ENCODE data around the gene ZNF316.

ZNF316 gene

GRCh38 chr7:6636741-6637543 is at the start of gene ZNF316:
Gene ZNF316 (plus strand): TSS chr7:6637318. CDS start chr7:6642410, 5,092 bp downstream.
- DNase-seq: peak; percentile 68
- in situ Hi-C loops (cut with HindIII; ENCODE audit: low pct_ligation_motif_present, low pct_unique_long_range_greater_than_20kb, low sequenced_read_pairs): no loop called here

GRCh38 chr7:6588566-6588965 is 48.6 kb upstream of the ZNF316 start:
- in situ Hi-C loops (cut with HindIII; ENCODE audit: low pct_ligation_motif_present, low pct_unique_long_range_greater_than_20kb, low sequenced_read_pairs): no loop called here

GRCh38 chr7:6589151-6589828 is 47.8 kb upstream of the ZNF316 start:
- in situ Hi-C loops (cut with HindIII; ENCODE audit: low pct_ligation_motif_present, low pct_unique_long_range_greater_than_20kb, low sequenced_read_pairs): no loop called here
- no peak for DNase-seq

More at GRCh38 chr7:6588566-6588965, 48.6 kb upstream of the ZNF316 start:
- DNase-seq: no peak

GRCh38 chr7:6589829-6590644 is 47.1 kb upstream of the ZNF316 start, which contains the start of gene INTS15:
Gene INTS15 (plus strand): TSS chr7:6590021. CDS start chr7:6590284, 263 bp downstream.
- peak; percentile 90 for DNase-seq

GRCh38 chr7:6590645-6591110 is 46.4 kb upstream of the ZNF316 start:
- in situ Hi-C loops (cut with HindIII; ENCODE audit: low pct_ligation_motif_present, low pct_unique_long_range_greater_than_20kb, low sequenced_read_pairs): no loop called here
- DNase-seq: no peak

More at GRCh38 chr7:6589829-6590644, 47.1 kb upstream of the ZNF316 start, which contains the start of gene INTS15:
- in situ Hi-C loops (cut with HindIII; ENCODE audit: low pct_ligation_motif_present, low pct_unique_long_range_greater_than_20kb, low sequenced_read_pairs): no loop called here

GRCh38 chr7:6600093-6600492 is 37.0 kb upstream of the ZNF316 start:
- no peak for DNase-seq
- in situ Hi-C loops (cut with HindIII; ENCODE audit: low pct_ligation_motif_present, low pct_unique_long_range_greater_than_20kb, low sequenced_read_pairs): no loop called here

GRCh38 chr7:6604458-6604857 is 32.7 kb upstream of the ZNF316 start:
- no peak for DNase-seq
- in situ Hi-C loops (cut with HindIII; ENCODE audit: low pct_ligation_motif_present, low pct_unique_long_range_greater_than_20kb, low sequenced_read_pairs): no loop called here

GRCh38 chr7:6606866-6607583 is 30.1 kb upstream of the ZNF316 start:
- in situ Hi-C loops (cut with HindIII; ENCODE audit: low pct_ligation_motif_present, low pct_unique_long_range_greater_than_20kb, low sequenced_read_pairs): no loop called here
- no peak for DNase-seq

- in situ Hi-C loops (cut with HindIII; ENCODE audit: low pct_ligation_motif_present, low pct_unique_long_range_greater_than_20kb, low sequenced_read_pairs): no loop called here
- DNase-seq: no peak
Observed at GRCh38 chr7:6607651-6608051, 29.5 kb upstream of the ZNF316 start.

GRCh38 chr7:6608081-6608480 is 29.0 kb upstream of the ZNF316 start:
- in situ Hi-C loops (cut with HindIII; ENCODE audit: low pct_ligation_motif_present, low pct_unique_long_range_greater_than_20kb, low sequenced_read_pairs): no loop called here
- DNase-seq: no peak

- in situ Hi-C loops (cut with HindIII; ENCODE audit: low pct_ligation_motif_present, low pct_unique_long_range_greater_than_20kb, low sequenced_read_pairs): no loop called here
- no peak for DNase-seq
Observed at GRCh38 chr7:6608794-6609193, 28.3 kb upstream of the ZNF316 start.

- no peak for DNase-seq
Observed at GRCh38 chr7:6612819-6613218, 24.3 kb upstream of the ZNF316 start.

GRCh38 chr7:6613706-6614105 is 23.4 kb upstream of the ZNF316 start:
- DNase-seq: no peak
- in situ Hi-C loops (cut with HindIII; ENCODE audit: low pct_ligation_motif_present, low pct_unique_long_range_greater_than_20kb, low sequenced_read_pairs): no loop called here

More at GRCh38 chr7:6612819-6613218, 24.3 kb upstream of the ZNF316 start:
- in situ Hi-C loops (cut with HindIII; ENCODE audit: low pct_ligation_motif_present, low pct_unique_long_range_greater_than_20kb, low sequenced_read_pairs): no loop called here

GRCh38 chr7:6614953-6615722 is 22.0 kb upstream of the ZNF316 start, which contains the start of gene ZNF853:
Gene ZNF853 (plus strand): TSS chr7:6615610. CDS start chr7:6616175, 565 bp downstream.
- in situ Hi-C loops (cut with HindIII; ENCODE audit: low pct_ligation_motif_present, low pct_unique_long_range_greater_than_20kb, low sequenced_read_pairs): no loop called here
- DNase-seq: no peak

- peak; percentile 43 for DNase-seq
- in situ Hi-C loops (cut with HindIII; ENCODE audit: low pct_ligation_motif_present, low pct_unique_long_range_greater_than_20kb, low sequenced_read_pairs): no loop called here
Observed at GRCh38 chr7:6615723-6616555, 21.2 kb upstream of the ZNF316 start.

- in situ Hi-C loops (cut with HindIII; ENCODE audit: low pct_ligation_motif_present, low pct_unique_long_range_greater_than_20kb, low sequenced_read_pairs): no loop called here
- DNase-seq: no peak
Observed at GRCh38 chr7:6616854-6617643, 20.1 kb upstream of the ZNF316 start.
